ENCODE data around the gene ENPP1.

The ENPP1 gene

GRCh38 chr6:131807644-131808459, at the start of gene ENPP1:
Gene ENPP1 (plus strand): TSS chr6:131808020. CDS start chr6:131808036, 16 bp downstream.
- DNase-seq, result peak; percentile 63

GRCh38 chr6:131758920-131759319, 48.9 kb upstream of the ENPP1 start:
- DNase-seq, result no peak

GRCh38 chr6:131761060-131761761, 46.6 kb upstream of the ENPP1 start:
- DNase-seq, result peak; percentile 48

- DNase-seq, result no peak
Measured at GRCh38 chr6:131761762-131762067, 46.1 kb upstream of the ENPP1 start.

DNA sequence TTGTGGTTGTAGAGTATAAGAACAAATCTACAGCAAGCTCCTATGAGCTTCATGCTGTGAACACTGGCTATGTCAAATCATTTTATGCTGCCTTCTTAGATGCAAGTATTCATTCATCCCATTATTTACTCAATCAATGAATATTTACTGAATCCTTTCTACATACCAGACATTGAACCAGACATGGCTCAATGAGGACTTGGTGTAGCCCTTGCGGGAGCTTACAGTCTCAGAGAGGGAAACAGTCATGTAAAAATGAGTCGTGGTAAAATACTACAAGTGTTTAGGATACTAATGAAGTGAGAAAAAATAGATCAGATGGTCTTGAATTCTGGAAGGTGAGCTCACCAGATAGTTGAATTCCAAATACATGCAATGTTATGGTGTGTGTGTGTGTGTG, 44.8 kb upstream of the ENPP1 start:
- no peak for DNase-seq

- DNase-seq, result no peak
Measured at GRCh38 chr6:131763749-131764148, 44.1 kb upstream of the ENPP1 start.

DNA sequence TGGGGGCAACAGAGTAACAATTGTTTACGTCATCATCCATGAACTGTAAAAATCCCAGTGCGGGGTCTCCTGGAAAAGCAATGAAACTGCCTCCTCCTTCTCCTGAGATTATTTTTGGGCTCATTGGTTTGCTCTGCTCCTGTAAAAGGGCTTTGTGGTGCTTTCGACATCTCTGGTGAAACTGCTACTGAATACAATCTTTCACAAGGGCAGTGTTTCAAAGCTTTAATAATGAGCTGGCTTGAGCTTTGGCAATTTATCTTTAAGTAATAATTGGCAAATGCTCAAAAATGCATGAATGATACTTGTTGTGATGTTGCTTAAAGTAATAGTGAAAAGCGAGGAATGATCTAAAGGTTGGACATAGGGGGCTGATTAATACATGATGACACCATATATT, 43.5 kb upstream of the ENPP1 start:
- no peak for DNase-seq

DNA sequence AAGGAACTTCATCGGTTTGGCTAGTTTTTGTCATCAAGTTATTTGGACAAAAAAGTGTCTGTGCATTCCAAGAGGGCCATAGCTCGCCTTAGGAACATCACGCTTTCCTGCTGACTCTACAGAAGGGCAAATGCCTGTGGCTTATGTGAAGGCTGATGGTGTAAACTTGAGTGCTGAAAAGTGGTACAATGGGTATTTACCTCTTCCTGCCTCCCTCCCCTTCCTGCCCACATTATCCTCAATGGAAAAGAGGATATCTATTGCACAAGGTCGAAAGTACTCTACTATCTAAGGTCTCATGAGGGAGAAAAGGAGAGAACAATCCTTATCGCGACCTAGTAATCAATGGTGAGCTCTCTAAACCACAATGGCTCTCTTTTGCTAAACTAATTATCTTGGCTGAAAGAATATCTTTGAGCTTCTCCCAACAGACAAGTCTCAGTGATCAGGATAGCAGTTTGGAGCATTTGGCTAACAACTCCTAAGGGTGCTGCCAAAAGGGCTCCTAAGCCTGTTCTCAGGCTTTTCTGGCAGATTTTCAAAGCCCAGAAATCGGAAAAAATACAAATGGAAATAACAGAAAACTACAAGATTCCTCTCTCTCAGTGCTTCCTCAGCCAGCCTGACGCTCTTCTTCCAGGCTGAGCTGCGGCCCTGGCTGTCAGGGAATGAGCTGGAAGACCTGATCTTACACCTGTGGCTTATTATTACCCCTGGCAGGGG, 42.6 kb upstream of the ENPP1 start:
- DNase-seq, result peak; percentile 23

GRCh38 chr6:131765804-131766135, 42.0 kb upstream of the ENPP1 start:
- no peak for DNase-seq

DNA sequence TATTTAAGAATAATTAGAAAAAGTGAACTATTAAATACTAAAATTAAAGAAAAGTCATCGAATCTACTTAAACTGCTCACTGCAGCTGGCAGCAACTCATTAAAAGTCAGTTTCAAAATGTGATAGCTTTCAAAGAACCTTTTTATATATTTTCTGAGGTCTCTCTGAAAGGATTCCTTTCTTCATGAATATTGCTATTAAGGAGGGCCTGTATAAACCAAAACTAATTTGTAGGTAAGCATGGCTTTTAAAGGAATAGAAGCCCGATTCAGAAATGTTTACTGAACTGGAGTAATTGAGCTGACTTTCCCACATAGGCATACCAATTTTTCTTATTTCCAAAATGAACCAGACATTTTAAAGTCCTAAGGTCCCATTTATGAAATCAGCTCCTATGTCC, 41.2 kb upstream of the ENPP1 start:
- DNase-seq, result no peak

DNA sequence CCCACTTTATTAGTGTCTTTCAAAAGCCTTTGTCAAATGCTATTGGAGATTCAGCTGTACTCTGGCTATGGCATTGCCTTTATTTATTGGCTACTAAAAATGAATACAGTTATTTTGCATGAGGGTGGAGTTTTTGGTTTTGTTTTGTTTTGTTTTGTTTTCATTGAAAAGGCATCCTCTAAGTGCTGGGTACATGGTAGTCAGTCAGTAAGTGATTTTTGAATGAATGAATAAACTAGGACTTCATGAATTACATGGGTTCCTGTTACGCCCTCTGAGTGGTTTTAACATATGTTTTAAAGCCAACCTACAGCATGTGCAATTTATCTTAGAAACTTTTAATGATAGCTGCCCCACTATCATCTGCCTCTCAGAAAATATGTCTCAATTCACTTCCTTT, 38.9 kb upstream of the ENPP1 start:
- DNase-seq, result no peak

DNA sequence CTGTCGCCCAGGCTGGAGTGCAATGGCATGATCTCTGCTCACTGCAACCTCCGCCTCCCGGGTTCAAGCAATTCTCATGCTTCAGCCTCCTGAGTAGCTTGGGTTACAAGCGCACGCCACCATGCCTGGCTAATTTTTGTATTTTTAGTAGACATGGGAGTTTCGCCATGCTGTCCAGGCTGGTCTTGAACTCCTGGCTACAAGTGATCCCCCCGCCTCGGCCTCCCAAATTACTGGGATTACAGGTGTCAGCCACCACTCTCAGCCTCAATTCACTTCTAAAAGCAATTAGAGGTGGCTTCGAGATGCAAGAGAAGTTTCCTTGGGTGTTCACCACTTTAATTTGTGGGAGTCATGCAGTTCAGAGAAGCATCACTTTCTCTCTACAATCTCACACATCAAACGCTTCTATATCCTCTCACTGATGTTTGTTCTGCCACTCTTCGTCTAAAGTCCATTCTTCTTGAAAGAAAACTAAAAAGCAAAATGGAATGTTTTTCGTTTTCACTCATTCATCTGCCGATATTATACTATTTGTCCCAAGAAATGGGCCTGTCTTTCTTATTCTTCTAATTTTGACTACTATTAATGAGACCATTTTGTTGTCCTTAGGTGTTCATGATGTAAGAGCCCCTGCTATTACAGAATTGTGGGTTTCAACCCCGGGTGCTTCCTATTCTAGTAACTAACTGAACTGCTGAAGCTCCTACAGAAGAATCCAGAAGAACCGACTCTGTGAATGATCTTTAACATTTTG, 38.3 kb upstream of the ENPP1 start:
- DNase-seq, result no peak

- DNase-seq, result no peak
Measured at GRCh38 chr6:131770776-131771175, 37.0 kb upstream of the ENPP1 start.

DNA sequence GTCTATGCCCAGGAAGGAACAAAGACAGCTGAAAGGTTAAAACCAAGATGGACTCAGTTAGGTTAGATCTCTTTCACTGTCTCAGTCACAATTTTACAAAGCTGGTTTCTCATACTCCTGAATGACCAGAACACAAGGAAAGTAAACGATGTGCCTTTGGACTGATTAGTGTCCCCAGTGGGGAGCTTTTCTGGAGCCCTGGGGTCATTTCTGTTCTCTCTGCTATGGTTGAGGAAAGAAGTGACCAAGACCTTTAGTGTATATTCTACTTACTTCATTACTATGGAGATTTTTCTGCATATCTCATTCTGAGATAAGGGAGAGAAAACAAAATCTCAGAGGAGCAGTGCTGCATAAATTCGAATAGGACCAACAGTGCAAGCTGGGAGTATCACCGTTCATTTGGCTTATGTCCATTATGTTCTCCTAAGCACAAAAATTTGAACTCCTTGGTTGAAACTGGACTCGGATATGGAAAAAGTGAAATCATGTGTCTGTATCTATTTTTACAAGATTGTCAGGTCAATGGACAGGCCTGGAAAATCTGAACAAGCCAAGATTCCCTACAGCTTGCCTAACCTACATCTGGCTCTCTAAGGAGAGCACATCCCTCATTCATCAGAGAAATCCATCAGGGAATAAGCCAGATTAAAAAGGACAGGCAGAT, 34.4 kb upstream of the ENPP1 start:
- no peak for DNase-seq

DNA sequence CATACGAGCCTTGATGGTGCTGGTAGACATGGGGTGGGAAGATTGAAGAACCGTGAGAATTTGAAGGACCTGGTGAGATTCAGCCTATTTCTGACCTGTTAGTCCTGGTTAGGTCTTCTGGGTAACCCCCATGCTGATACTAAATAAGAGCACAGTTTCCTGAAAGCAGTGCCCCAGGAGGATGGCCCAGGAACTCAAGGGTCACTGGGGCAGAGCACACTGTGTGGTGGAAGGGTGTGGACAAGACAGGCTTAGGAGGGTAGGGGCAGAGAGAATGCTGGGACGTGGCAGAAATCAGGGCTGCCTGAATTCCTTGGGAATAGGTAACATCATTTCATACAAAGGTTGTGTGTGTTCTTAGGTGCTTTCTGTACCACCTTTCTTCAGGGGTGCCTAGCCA, 31.9 kb upstream of the ENPP1 start:
- no peak for DNase-seq

DNA sequence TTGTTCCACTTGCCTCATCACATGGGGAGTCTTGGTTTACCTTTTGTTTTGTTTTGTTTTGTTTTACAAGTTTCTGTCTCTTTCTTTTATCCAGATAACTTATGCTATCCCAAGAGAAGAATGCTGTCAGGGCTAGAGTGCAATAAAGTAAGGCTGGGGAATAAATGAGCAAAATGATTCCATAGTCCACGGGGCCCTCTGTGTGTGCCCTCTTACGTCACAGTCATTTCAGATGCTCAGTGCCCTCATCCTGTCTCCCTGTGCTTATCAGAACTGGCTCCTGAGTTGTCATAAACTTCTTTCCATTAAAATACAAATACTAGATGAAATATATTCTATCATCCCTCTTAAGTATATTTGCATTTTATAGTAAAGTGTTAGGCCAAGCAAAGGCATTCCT, 30.8 kb upstream of the ENPP1 start:
- no peak for DNase-seq

- no peak for DNase-seq
Measured at GRCh38 chr6:131778169-131778568, 29.7 kb upstream of the ENPP1 start.

- no peak for DNase-seq
Measured at GRCh38 chr6:131779304-131779703, 28.5 kb upstream of the ENPP1 start.

DNA sequence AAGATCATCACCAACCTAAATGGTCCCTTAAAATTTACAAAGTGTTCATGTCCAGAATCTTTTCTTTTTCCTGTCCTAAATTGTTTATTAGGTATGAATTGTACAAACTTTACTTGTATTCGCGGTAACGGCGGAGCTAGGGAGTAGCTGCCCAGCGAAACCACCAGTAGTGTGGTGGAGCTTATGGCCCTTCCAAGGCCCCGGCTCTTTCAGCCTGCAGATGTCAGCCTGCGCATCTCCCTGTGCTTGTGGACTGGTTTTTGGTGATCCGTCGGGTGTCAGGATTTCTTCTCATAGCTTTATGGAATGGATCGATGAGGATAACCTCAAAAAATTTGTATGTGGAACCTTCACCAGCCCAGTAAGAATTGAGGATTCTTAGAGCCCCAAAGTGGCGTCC, 27.2 kb upstream of the ENPP1 start:
- no peak for DNase-seq

DNA sequence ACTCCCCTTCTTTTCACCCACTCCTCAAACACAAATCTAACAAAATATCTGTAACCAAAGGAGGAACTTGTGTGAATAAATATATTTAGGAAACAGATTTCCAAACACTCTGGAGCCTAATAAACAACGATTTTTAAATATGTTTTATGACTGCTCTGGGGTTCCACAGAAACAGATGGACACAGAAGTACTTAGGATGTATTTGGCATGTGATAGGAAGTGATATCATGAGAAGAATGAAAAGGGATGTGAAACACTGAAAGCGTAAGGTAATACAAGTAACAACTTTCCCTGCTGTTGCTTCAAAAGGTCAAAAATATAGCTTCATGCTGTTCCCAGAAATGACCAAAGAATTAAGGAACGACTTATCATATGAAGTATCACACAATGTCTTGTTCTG, 26.1 kb upstream of the ENPP1 start:
- no peak for DNase-seq

GRCh38 chr6:131782764-131783163, 25.1 kb upstream of the ENPP1 start:
- DNase-seq, result no peak

DNA sequence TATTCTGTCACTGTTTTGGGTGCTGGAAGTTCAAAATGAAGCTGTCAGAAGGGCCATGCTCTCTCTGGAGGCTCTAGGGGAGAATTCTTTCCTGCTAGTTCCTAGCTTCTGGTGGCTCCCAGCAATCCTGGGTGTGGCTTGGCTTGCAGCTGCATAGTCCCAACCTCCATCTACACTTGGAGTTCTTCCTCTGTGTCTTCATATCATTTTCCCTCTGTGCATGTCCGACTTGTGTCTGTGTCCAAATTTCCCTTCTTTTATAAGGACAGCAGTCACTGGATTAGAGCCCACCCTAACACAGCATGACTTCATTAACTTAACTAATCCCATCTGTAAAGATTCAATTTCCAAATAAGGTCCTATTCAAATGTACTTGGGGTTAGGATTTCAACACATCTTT, 23.3 kb upstream of the ENPP1 start:
- no peak for DNase-seq

DNA sequence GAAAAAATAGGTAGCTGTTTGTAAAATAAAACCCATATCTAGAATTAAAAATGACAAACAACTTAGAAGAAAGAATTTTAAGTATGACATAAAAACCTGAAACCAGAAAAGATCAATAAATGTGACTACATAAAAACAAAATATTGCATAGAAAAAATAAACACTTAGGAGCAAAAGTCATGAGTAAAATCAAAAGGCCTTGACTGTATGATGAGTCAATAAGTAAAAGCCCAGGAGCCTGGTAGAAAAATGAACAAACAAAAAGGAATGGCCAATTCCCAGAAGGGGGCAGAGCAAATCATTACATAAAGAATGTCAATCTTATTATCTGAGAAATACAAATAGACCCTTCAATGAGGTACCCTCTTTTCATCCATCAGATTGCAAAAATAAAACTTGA, 20.7 kb upstream of the ENPP1 start:
- peak; percentile 68 for DNase-seq
